Endodermal cell (in vitro differentiated cells): ENCODE measurements around the gene CSH1. TPM values are rescaled to one million over a fixed set of nuclear protein-coding genes. Genes with fewer than 3 reads are reported as not detected.

ENCODE experiments used
- DNase-seq: peaks from one replicate; pipeline ENCODE4 v3.0.0-alpha.2; 2017
- H3K27ac ChIP-seq: 2 replicates; pipeline ENCODE4 v1.5.1; 2013; ENCODE audit warnings: mild to moderate bottlenecking, low read depth, low read length, moderate library complexity
- H3K27me3 ChIP-seq: 2 replicates; pipeline ENCODE4 v1.6.1; 2013; ENCODE audit warnings: mild to moderate bottlenecking, low read length, moderate library complexity; ENCODE audit not compliant: insufficient read depth, control insufficient read depth, poor library complexity, severe bottlenecking
- H3K36me3 ChIP-seq: 2 replicates; pipeline ENCODE4 v1.7.0; 2013; ENCODE audit warnings: mild to moderate bottlenecking, low read length, moderate library complexity; ENCODE audit not compliant: control insufficient read depth, insufficient read depth
- H3K4me1 ChIP-seq: one replicate; pipeline ENCODE4 v1.7.0; 2013; ENCODE audit warnings: low read length; ENCODE audit not compliant: control insufficient read depth, insufficient read depth
- H3K4me3 ChIP-seq: 2 replicates; pipeline ENCODE4 v1.5.1; 2013; ENCODE audit warnings: mild to moderate bottlenecking, low read length, moderate library complexity
- H3K9ac ChIP-seq: 2 replicates; pipeline ENCODE4 v1.6.1; 2013; ENCODE audit warnings: mild to moderate bottlenecking, low read length, moderate library complexity; ENCODE audit not compliant: poor library complexity, severe bottlenecking; ENCODE audit errors: extremely low read depth
- H3K9me3 ChIP-seq: 2 replicates; pipeline ENCODE4 v1.6.1; 2013; ENCODE audit warnings: mild to moderate bottlenecking, low read length, moderate library complexity; ENCODE audit not compliant: control insufficient read depth
- H3K27ac Mint-ChIP-seq: 2 replicates; pipeline ENCODE4 v1.8.0; 2020; ENCODE audit warnings: mixed read lengths
- H3K27me3 Mint-ChIP-seq: 2 replicates; pipeline ENCODE4 v1.8.0; 2021; ENCODE audit warnings: mild to moderate bottlenecking, mixed read lengths; ENCODE audit not compliant: insufficient read depth
- H3K36me3 Mint-ChIP-seq: 2 replicates; pipeline ENCODE4 v1.8.0; 2020; ENCODE audit warnings: low read depth, mixed read lengths
- H3K4me1 Mint-ChIP-seq: 2 replicates; pipeline ENCODE4 v1.8.0; 2020; ENCODE audit warnings: mixed read lengths
- H3K4me3 Mint-ChIP-seq: 2 replicates; pipeline ENCODE4 v1.8.0; 2020; ENCODE audit warnings: mild to moderate bottlenecking, moderate library complexity, mixed read lengths
- H3K9me3 Mint-ChIP-seq: 2 replicates; pipeline ENCODE4 v1.8.0; 2020; ENCODE audit warnings: mild to moderate bottlenecking, mixed read lengths
- CTCF ChIP-seq: fragments of 200-600 bp; sonication (generic); conservative IDR thresholded peaks from 2 replicates; pipeline ENCODE4 v1.5.0; 2021; ENCODE audit warnings: antibody characterized with exemption, mild to moderate bottlenecking
- WGBS, 2 experiments: methylation state at CpG; one replicate each; pipeline versions ENCODE4 v1.1.5 to v1.1.7; 2013; ENCODE audit warnings: missing lambda C conversion rate in 2 of 2, mixed read lengths in 1 of 2; ENCODE audit not compliant: insufficient coverage in 1 of 2, insufficient read length in 1 of 2; 5-methylcytosine and 5-hydroxymethylcytosine counted together
- total RNA-seq, 2 donors: library from RNA; stranded (reverse); fragmentation: NEBNext Ultra II Directional in 1 of 2; extraction: Animal tissue kit (Norgen Biotek cat#: 25700) in 1 of 2; gene quantifications; 2 replicates in 1 of 2; 3 replicates in 1 of 2; pipeline ENCODE4 v1.2.1, GENCODE V29; 2021

The CSH1 gene
- total RNA-seq, 2 donors from 2014 or later = 0.64 TPM; not detected in 1

GRCh38 chr17:63931981-63932561 is 35.7 kb upstream of the CSH1 start, which contains the start of gene CD79B:
Gene CD79B, minus strand, starts transcription at chr17:63932331. Its CDS starts 70 bp downstream, at chr17:63932261.
- no peak for DNase-seq
- H3K27me3 Mint-ChIP-seq = no peaks in the 10 kb centered on the region
- H3K27ac Mint-ChIP-seq = no peak within 1 kb of the TSS

GRCh38 chr17:63930951-63931575 is 34.7 kb upstream of the CSH1 start:
- no peak overlapping the region for H3K27ac Mint-ChIP-seq
- whole genome bisulfite sequencing, 2 experiments = 81 to 82% methylated on average over 10 to 16 of the region's 16 CpGs
- no peaks in the 10 kb centered on the region for H3K4me1 Mint-ChIP-seq
- no peaks in the 10 kb centered on the region for H3K9me3 Mint-ChIP-seq
- Histone ChIP-seq H3K27me3 (no peaks in the 10 kb centered on the region), H3K4me1 (no peaks in the 10 kb centered on the region), H3K36me3 (no peaks in the 10 kb centered on the region), H3K4me3 (no peak overlapping the region), H3K9me3 (no peaks in the 10 kb centered on the region), H3K9ac (no peak overlapping the region), H3K27ac (no peak overlapping the region)
- H3K27me3 Mint-ChIP-seq = no peaks in the 10 kb centered on the region
- H3K4me3 Mint-ChIP-seq = no peak overlapping the region
- no peak for TF ChIP-seq CTCF
- DNase-seq = peak; percentile 90
- H3K36me3 Mint-ChIP-seq = no peaks in the 10 kb centered on the region

More at GRCh38 chr17:63931981-63932561, 35.7 kb upstream of the CSH1 start, which contains the start of gene CD79B:
- H3K9me3 ChIP-seq = no peaks in the 10 kb centered on the region
- no peaks in the 10 kb centered on the region for H3K27me3 ChIP-seq
- no peaks in the 10 kb centered on the region for H3K4me1 Mint-ChIP-seq
- H3K36me3 Mint-ChIP-seq = no peaks in the 10 kb centered on the region
- TF ChIP-seq CTCF = no peak
- H3K4me3 ChIP-seq = no peak within 1 kb of the TSS
- H3K27ac ChIP-seq = no peak within 1 kb of the TSS
- no peak within 1 kb of the TSS for H3K9ac ChIP-seq
- H3K36me3 ChIP-seq = no peaks in the 10 kb centered on the region
- no peaks in the 10 kb centered on the region for H3K4me1 ChIP-seq
- WGBS, 2 experiments = 77 to 81% methylated on average over 15 to 19 of the region's 19 CpGs
- H3K9me3 Mint-ChIP-seq = no peaks in the 10 kb centered on the region
- no peak within 1 kb of the TSS for H3K4me3 Mint-ChIP-seq

- no peak overlapping the region for H3K4me3 ChIP-seq
- 90 to 91% methylated on average over 16 to 24 of the region's 24 CpGs for WGBS, 2 experiments
- no peak for TF ChIP-seq CTCF
- H3K9me3 Mint-ChIP-seq = no peaks in the 10 kb centered on the region
- no peak overlapping the region for H3K9ac ChIP-seq
- H3K36me3 ChIP-seq = no peaks in the 10 kb centered on the region
- H3K27me3 Mint-ChIP-seq = no peaks in the 10 kb centered on the region
- H3K4me3 Mint-ChIP-seq = no peak overlapping the region
- no peaks in the 10 kb centered on the region for H3K4me1 ChIP-seq
- H3K27ac Mint-ChIP-seq = no peak overlapping the region
- no peaks in the 10 kb centered on the region for H3K9me3 ChIP-seq
- H3K36me3 Mint-ChIP-seq = no peaks in the 10 kb centered on the region
- no peaks in the 10 kb centered on the region for H3K27me3 ChIP-seq
- DNase-seq = no peak
- H3K27ac ChIP-seq = no peak overlapping the region
- no peaks in the 10 kb centered on the region for H3K4me1 Mint-ChIP-seq
Measured at GRCh38 chr17:63929860-63930766, 33.7 kb upstream of the CSH1 start.
